C4-2B (cell line): ENCODE results near the gene SBK2.

ENCODE experiments used
- H3K27ac ChIP-seq: fragments of 450-650 bp; 2 replicates; pipeline ENCODE4 v1.5.1; 2017
- CTCF ChIP-seq: fragments of 450-650 bp; conservative IDR thresholded peaks from 2 replicates; pipeline ENCODE4 v1.5.1; 2017; ENCODE audit warnings: mild to moderate bottlenecking
- ZFX ChIP-seq: fragments of 450-650 bp; IDR thresholded peaks from 2 replicates; pipeline ENCODE4 v1.6.1; 2017

Gene SBK2

GRCh38 chr19:55543567-55543966 is 6.6 kb upstream of the SBK2 start:
- H3K27ac ChIP-seq, result no peak overlapping the region
- TF ChIP-seq CTCF (no peak), ZFX (no peak)

GRCh38 chr19:55542292-55542855 is 5.4 kb upstream of the SBK2 start:
- no peak for TF ChIP-seq CTCF
- TF ChIP-seq ZFX, result no peak

GRCh38 chr19:55541091-55541490 is 4.2 kb upstream of the SBK2 start:
- H3K27ac ChIP-seq, result no peak overlapping the region
- TF ChIP-seq CTCF, result no peak
- TF ChIP-seq ZFX, result no peak

More at GRCh38 chr19:55542292-55542855, 5.4 kb upstream of the SBK2 start:
- no peak overlapping the region for H3K27ac ChIP-seq

- H3K27ac ChIP-seq, result no peak overlapping the region
- TF ChIP-seq CTCF (no peak), ZFX (no peak)
These were observed 3.7 kb upstream of the SBK2 start for GRCh38 chr19:55540619-55541018.

GRCh38 chr19:55539090-55539984 is 2.4 kb upstream of the SBK2 start:
- no peak for TF ChIP-seq ZFX
- no peak for TF ChIP-seq CTCF
- H3K27ac ChIP-seq, result no peak overlapping the region

- no peak overlapping the region for H3K27ac ChIP-seq
- TF ChIP-seq CTCF (no peak), ZFX (no peak)
These were observed 1.2 kb upstream of the SBK2 start for GRCh38 chr19:55538132-55538531.

- no peak for TF ChIP-seq CTCF
- no peak for TF ChIP-seq ZFX
- no peak overlapping the region for H3K27ac ChIP-seq
These were observed 793 bp upstream of the SBK2 start for GRCh38 chr19:55537741-55538111.
